CD4-positive, alpha-beta T cell (primary cell): ENCODE results near the gene EXOC6. TPM values are rescaled to one million over a fixed set of nuclear protein-coding genes. Genes with fewer than 3 reads are reported as not detected.

Experiments used
- ATAC-seq: fragments of 200-7000 bp; cut with Tn5 transposase; one replicate; pipeline ENCODE4 v1.10.0; 2022; ENCODE audit warnings: mild to moderate bottlenecking; ENCODE audit not compliant: poor library complexity
- CTCF ChIA-PET: fragments of 350-600 bp; sonication (Branson Sonifier 250); formaldehyde crosslinking; loops from one replicate; lab custom pipeline; 2021; ENCODE audit warnings: antibody characterized with exemption, inconsistent platforms; lab: Charles Lee
- POLR2A ChIA-PET: fragments of 350-600 bp; sonication (Branson Sonifier 250); formaldehyde crosslinking; loops from one replicate; lab custom pipeline; 2021; ENCODE audit warnings: antibody characterized with exemption, inconsistent platforms; lab: Charles Lee
- DNase-seq, 14 experiments: peaks; one replicate each; pipeline ENCODE4 v3.0.0-alpha.2; 2013 to 2020; ENCODE audit warnings: mixed read lengths in 2 of 14
- H3K27ac ChIP-seq, 2 donors: one replicate each; pipeline versions ENCODE4 v1.5.1 to v1.7.0; 2013; ENCODE audit warnings: low read length in 2 of 2, low read depth in 1 of 2, mild to moderate bottlenecking in 1 of 2
- H3K27me3 ChIP-seq, 2 experiments: 1 replicate in 1 of 2; 2 replicates in 1 of 2; pipeline versions ENCODE4 v1.6.1 to v1.7.0; 2013; ENCODE audit warnings: low read length in 2 of 2, control low read depth in 1 of 2, mild to moderate bottlenecking in 1 of 2, moderate library complexity in 1 of 2; ENCODE audit not compliant: insufficient read depth in 2 of 2, control insufficient read depth in 1 of 2
- H3K36me3 ChIP-seq: one replicate; pipeline ENCODE4 v1.6.1; 2013; ENCODE audit warnings: low read length, control low read depth; ENCODE audit not compliant: insufficient read depth
- H3K4me1 ChIP-seq: one replicate; pipeline ENCODE4 v1.6.1; 2013; ENCODE audit warnings: low read length, control low read depth; ENCODE audit not compliant: insufficient read depth
- H3K4me3 ChIP-seq: one replicate; pipeline ENCODE4 v1.5.1; 2013; ENCODE audit warnings: mild to moderate bottlenecking, low read length, moderate library complexity
- H3K9me3 ChIP-seq, 2 experiments: 1 replicate in 1 of 2; 2 replicates in 1 of 2; pipeline versions ENCODE4 v1.6.1 to v1.7.0; 2013; ENCODE audit warnings: low read length in 2 of 2, mild to moderate bottlenecking in 2 of 2, control low read depth in 1 of 2, moderate library complexity in 1 of 2; ENCODE audit not compliant: control insufficient read depth in 1 of 2, insufficient read depth in 1 of 2
- H3K27ac Mint-ChIP-seq: one replicate; pipeline ENCODE4 v1.8.0; 2020; ENCODE audit warnings: mixed read lengths
- H3K27me3 Mint-ChIP-seq: one replicate; pipeline ENCODE4 v1.8.0; 2021; ENCODE audit warnings: mixed read lengths
- H3K36me3 Mint-ChIP-seq: one replicate; pipeline ENCODE4 v1.8.0; 2021; ENCODE audit warnings: low read depth, mixed read lengths
- H3K4me1 Mint-ChIP-seq: one replicate; pipeline ENCODE4 v1.8.0; 2021; ENCODE audit warnings: low read depth, mixed read lengths
- H3K4me3 Mint-ChIP-seq: one replicate; pipeline ENCODE4 v1.8.0; 2020; ENCODE audit warnings: mild to moderate bottlenecking, mixed read lengths
- H3K9me3 Mint-ChIP-seq: one replicate; pipeline ENCODE4 v1.8.0; 2020; ENCODE audit warnings: mixed read lengths
- CTCF ChIP-seq: fragments of 200-600 bp; IDR thresholded peaks from one replicate; pipeline ENCODE4 v1.8.0; 2022; ENCODE audit warnings: antibody characterized with exemption, mild to moderate bottlenecking
- intact Hi-C, 2 experiments: fragments of 100-400 bp; cut with DNase I in 1 of 2; cut with micrococcal nuclease in 1 of 2; formaldehyde crosslinking; loops; one replicate each; pipeline versions ENCODE4 v1.15.1 to v1.9.0; 2023 to 2025; cut with DNase I, micrococcal nuclease
- total RNA-seq, 174 experiments: library from RNA in 2 of 174; stranded (reverse) in 2 of 174; gene quantifications; one replicate each; pipeline ENCODE4 v1.2.3 and lab custom pipeline; 2021 to 2026

Gene EXOC6
- total RNA-seq, 2 experiments from 2014 or later = 6.6 to 7.4 TPM

DNA sequence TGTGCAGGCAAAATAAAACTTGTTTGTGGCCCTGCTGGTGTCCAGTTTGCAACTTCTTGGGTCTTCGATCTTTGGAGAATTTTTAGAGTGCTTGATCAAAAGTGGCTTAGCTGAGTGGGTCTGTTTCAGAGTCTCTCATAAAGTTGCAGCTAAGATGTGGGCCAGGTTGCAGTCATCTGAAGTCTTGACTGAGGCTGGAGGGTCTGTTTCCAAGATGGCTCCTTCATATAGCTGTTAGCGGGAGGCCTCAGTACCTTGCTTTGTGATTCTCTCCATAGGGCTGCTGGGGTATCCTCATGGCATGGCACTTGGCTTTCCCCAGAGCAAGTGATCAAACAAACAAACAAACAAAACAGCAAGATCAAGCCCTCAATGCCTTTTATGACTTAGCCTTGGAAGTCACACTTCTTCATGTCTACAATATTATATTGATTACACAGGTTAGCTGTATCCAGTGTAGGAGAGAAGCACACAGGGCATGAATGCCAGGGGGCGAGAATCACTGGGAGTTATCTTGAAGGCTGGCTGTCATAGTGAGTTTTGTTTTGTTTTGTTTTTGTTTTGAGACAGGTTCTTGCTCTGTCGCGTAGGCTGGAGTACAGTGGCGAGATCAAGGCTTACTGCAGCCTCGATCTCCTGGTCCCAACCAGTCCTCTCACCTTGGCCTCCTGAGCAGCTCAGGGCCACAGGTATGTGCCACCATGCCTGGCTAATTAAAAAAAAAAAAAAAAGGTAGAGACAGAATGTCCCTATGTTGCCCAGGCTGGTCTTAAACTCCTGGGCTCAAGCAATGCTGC lies 235.6 kb downstream of the EXOC6 start:
- TF ChIP-seq CTCF = no peak
- intact Hi-C loops = loop anchor here (5.0 to 10.0 kb wide), 3 partner anchors 197 to 398 kb away; partner anchors contain the start of gene MYOF (in 1 of the 2)
- no peak for ATAC-seq
- no peaks in the 10 kb centered on the region for H3K9me3 ChIP-seq
- ChIA-PET CTCF (no interaction called here), POLR2A (no interaction called here)
- H3K4me1 Mint-ChIP-seq = no peaks in the 10 kb centered on the region
- no peaks in the 10 kb centered on the region for H3K36me3 Mint-ChIP-seq
- peaks cover 9 to 14% of the 10 kb centered on the region in 2 experiments for H3K27me3 ChIP-seq
- no peak overlapping the region for H3K4me3 Mint-ChIP-seq
- DNase-seq = no peak
- peaks cover 28% of the 10 kb centered on the region for H3K27me3 Mint-ChIP-seq
- no peaks in the 10 kb centered on the region for H3K9me3 Mint-ChIP-seq
- no peak overlapping the region for H3K27ac ChIP-seq
- H3K36me3 ChIP-seq = no peaks in the 10 kb centered on the region
- H3K27ac Mint-ChIP-seq = no peak overlapping the region
- H3K4me3 ChIP-seq = no peak overlapping the region
- H3K4me1 ChIP-seq = peaks cover 7% of the 10 kb centered on the region

GRCh38 chr10:93085272-93085859 lies 237.0 kb downstream of the EXOC6 start:
- Mint-ChIP-seq H3K27me3 (peaks cover 24% of the 10 kb centered on the region), H3K9me3 (no peaks in the 10 kb centered on the region), H3K36me3 (no peaks in the 10 kb centered on the region), H3K4me1 (no peaks in the 10 kb centered on the region), H3K27ac (no peak overlapping the region), H3K4me3 (no peak overlapping the region)
- peaks cover 1% of the 10 kb centered on the region for H3K4me1 ChIP-seq
- H3K4me3 ChIP-seq = no peak overlapping the region
- H3K9me3 ChIP-seq = no peaks in the 10 kb centered on the region
- TF ChIP-seq CTCF = no peak
- intact Hi-C loops = loop anchor here in 1 of 2 experiments (10.0 kb wide), 1 partner anchor 201 kb away; no protein-coding TSS in a partner anchor
- H3K27ac ChIP-seq = no peak overlapping the region
- ChIA-PET POLR2A (no interaction called here), CTCF (no interaction called here)
- no peak for ATAC-seq
- DNase-seq = no peak
- H3K27me3 ChIP-seq = peaks cover 0 to under 1% of the 10 kb centered on the region in 2 experiments
- no peaks in the 10 kb centered on the region for H3K36me3 ChIP-seq

- intact Hi-C loops = loop anchor here in 1 of 2 experiments (10.0 kb wide), 1 partner anchor 201 kb away; no protein-coding TSS in a partner anchor
- no peak overlapping the region for H3K27ac Mint-ChIP-seq
- H3K27me3 Mint-ChIP-seq = peaks cover 19% of the 10 kb centered on the region
- H3K4me1 ChIP-seq = no peaks in the 10 kb centered on the region
- no peaks in the 10 kb centered on the region for H3K27me3 ChIP-seq
- no peak overlapping the region for H3K4me3 Mint-ChIP-seq
- ATAC-seq = no peak
- H3K4me3 ChIP-seq = no peak overlapping the region
- ChIA-PET CTCF (no interaction called here), POLR2A (no interaction called here)
- H3K27ac ChIP-seq = no peak overlapping the region
- H3K36me3 Mint-ChIP-seq = no peaks in the 10 kb centered on the region
- H3K9me3 ChIP-seq = no peaks in the 10 kb centered on the region
- no peaks in the 10 kb centered on the region for H3K4me1 Mint-ChIP-seq
- no peak for DNase-seq
- H3K36me3 ChIP-seq = no peaks in the 10 kb centered on the region
- no peak for TF ChIP-seq CTCF
- no peaks in the 10 kb centered on the region for H3K9me3 Mint-ChIP-seq
Observed at GRCh38 chr10:93086289-93086688, 238.0 kb downstream of the EXOC6 start.
